HG02678 (cell line): ENCODE data around the gene INPP5A.
"Not testable (repeated sequence)": the region's sequence is repeated elsewhere in the genome, so short reads cannot be mapped to it uniquely, and the experiment has no call there.

Experiments
- ATAC-seq: cut with Tn5 transposase; IDR thresholded peaks from one replicate; pipeline ENCODE4 v1.9.1; 2021; ENCODE audit warnings: mild to moderate bottlenecking, moderate library complexity; ENCODE audit not compliant: unreplicated experiment

Gene INPP5A

DNA sequence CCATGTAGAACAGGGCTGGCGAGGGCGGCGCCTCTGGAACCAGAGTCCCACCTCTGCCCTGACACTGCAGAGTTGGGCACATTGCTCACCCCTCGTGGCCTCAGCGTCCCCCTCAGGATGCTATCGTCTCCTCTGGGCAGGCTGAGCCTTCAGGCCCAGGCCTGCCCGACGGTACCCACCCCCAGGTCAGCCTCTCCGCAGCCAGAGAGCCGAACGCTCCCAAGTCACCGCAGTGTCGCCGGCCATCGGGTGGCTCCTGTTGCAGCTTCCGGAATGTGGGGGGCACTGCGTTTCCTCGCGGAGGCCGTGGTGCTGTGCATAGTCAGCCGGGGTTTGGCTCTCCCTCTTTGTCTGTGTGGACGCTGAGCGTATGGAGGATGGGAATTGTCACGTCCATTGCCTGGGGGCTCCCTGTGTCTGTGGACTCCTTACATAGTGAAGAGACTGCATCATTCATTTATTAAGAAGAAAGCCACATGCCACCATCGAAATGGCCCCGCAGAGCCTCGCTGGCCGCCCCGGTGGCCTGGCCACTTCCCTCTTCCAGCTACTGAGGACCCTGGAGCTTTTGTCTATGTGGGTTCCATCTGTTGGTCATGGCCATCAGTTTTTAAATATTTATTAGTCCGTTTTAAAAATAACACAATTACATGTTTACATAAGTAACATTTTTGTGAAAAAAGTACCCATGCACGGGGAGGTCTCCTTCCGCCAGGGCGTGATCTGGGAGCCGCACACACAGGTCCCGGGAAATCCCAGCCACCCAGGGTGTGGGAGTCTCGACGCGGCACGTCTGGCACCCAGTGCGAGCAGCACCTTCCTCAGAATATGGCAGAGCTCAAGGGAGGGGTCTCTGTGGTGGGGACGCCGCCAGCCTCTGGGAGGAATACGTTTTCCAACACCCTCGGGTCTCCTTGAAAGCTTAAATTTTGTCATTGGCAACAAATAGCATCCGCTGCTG, 232.8 kb downstream of the INPP5A start:
- no peak for ATAC-seq

DNA sequence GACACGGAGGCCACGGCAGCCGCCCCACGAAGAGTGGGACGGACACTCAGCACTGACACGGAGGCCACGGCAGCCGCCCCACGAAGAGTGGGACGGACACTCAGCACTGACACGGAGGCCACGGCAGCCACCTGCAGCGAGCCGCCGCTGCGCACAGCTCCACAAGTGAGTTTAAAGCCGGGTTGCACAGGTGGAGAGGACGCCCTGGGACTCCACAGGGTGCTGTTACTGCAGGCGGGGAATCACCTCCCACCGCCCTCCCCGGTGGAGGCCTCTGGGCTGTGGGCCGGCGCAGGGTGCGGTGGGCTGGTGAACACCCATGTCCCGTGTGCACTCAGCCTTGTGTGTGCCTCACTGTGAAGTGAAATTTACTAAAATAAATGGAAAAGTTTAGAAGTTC, 235.2 kb downstream of the INPP5A start:
- not testable (repeated sequence) for ATAC-seq

DNA sequence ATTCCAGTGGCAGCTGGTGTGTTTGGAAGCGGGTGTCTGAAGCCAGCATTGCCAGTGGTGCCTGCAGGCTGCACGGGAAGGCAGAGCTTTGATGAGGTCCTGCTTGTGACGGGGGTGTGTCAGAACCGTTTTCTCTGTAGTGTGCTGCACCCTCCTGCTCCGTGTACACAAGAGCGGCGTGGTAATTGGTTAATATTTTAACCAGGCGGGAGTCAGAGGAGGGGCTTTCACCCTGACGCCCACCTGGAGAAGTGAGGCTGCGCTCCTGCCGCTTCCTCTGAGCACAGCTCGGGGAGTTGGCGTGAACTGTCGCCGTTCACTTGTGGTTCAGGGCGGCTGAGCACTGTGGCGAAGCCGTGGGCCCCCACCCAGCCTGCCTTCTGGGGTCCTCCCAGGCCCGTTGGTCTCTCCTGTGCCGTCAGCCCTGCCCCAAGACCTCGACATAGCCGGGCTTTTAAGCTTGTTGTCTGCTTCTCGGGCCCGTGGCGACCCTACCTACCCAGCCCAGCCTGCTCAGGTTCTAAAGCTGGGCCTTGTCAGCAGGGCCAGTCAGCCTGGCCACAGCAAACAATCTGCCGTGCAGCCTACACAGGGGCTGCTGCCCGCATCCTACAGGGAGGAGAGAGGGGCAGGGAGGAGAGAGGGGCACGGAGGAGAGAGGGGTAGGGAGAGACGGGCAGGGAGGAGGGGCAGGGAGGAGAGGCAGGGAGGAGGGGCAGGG, 236.8 kb downstream of the INPP5A start:
- ATAC-seq: no peak

DNA sequence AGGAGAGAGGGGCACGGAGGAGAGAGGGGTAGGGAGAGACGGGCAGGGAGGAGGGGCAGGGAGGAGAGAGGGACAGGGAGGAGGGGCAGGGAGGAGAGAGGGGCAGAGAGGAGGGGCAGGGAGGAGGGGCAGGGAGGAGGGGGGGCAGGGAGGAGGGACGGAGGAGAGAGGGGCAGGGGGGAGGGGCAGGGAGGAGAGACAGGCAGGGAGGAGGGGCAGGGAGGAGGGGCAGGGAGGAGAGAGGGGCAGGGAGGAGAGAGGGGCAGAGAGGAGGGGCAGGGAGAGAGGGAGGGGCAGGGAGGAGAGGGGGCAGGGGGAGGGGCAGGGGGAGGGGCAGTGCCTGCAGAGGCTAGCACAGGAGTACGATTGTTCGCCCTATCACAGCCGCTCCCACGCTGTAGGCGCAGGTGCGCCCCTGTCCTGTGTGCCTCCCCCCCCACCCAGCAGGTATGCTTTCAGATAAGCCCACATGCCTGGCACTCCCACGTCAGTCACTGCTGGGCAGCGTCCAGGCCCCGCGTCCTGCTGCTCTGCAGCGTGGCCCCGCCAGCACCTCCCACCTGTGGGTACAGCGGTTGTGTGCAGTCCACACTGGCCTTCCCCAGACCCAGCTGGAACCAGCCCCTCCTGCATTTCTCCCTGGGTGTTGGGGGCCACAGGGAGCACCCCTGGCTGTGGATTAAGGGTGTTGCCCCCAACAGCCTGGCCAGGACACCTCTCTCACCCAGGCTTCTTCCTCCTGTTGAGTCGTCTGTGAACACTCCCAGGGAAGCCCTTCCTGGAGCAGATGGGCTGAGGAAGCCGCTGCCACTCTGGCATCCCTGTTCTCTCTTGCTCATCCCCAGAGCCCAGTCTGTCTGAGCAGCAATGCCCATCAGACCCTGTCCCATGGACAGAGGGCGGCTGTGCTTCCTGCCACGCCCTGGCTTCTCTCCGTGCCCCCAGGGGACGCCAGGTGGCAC, 237.6 kb downstream of the INPP5A start:
- ATAC-seq: no peak

DNA sequence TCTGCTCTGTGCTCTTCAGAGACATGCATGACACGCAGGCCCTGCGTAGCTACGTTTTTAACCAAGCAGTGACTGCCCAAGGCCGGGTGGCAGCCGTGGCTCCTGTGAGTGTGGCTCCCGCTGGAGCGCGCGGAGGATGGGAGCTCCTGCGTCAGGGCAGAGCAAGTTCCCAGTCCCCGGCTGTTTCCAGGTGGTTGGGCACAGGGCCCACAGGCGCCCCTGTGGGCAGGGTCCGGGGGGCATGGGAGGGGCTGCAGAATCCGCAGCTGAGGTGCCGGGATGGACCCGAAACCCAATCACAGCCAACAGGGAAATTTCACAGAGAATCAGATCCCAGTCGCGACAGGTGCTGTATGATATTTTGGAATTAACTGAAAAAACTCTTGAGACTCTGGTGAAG, 238.6 kb downstream of the INPP5A start:
- no peak for ATAC-seq

DNA sequence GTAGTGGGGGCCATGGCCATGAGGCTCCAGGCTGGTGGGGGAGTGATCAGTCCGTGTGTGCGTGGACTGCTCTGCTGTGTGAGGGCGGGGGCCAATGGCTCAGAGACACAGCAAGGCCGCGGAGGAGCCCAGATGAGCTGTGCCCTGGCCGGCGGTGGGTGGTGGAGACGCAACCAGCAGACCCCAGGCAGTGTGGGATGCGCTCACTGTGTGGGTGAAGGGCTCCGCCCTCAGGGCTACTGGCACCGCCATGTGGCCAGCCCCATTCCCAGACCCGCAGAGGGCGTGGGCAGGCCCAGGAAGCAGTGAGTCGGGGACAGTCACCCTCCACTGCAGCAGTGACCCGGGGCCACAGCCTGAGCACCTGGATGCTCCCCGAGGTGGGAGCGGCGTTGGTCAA, 239.2 kb downstream of the INPP5A start:
- ATAC-seq: no peak

DNA sequence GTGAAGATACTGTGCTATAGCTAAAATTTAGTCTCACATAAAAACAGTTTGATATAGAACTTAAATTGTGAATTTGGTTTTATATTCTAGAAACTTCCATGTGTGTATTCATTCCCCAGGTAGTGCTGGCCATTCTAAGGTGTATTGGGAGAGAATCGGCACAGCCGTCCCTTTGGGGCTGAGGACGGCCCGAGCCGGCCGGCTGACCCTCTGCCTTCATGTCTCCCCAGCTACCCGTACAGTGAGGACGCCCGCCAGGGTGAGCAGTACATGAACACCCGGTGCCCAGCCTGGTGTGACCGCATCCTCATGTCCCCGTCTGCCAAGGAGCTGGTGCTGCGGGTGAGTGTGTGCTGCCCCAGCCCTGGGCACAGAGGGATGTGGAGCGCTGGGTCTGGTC, 239.9 kb downstream of the INPP5A start:
- no peak for ATAC-seq

DNA sequence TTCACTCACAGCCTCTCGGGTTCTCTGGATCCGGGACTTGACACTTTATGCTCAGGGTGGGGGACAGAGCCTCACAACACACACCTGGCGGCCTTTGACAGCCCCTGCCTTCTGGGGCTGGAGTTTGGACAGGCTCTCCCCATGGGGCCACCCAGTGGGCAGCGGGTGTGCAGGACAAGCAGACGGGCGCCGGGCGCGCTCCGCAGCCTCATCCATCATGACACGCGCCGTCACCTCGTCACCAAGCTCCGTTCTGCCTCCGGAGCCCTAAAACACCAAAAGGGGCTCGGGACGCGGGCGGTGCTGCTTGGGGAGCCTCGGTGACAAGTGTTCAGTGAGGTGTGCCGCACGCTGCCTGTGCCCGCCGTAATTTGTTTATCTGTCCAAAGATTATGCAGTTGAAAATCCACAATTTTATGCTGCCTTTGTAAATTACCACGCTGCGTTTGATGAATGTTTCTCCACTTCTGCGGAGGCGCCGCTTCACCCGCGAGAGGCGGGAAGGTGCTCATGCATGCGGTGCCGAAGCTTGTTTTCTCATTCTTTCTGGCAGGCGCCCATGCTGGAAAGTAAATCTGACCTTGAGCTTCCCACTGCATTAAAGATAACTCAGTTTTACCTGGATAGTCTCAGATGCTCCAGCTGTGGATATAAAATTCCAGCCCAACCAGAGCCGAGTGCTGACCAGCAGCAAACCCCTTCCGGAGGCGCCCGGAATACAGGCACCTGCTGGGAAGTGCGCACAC, 242.1 kb downstream of the INPP5A start:
- ATAC-seq: no peak

DNA sequence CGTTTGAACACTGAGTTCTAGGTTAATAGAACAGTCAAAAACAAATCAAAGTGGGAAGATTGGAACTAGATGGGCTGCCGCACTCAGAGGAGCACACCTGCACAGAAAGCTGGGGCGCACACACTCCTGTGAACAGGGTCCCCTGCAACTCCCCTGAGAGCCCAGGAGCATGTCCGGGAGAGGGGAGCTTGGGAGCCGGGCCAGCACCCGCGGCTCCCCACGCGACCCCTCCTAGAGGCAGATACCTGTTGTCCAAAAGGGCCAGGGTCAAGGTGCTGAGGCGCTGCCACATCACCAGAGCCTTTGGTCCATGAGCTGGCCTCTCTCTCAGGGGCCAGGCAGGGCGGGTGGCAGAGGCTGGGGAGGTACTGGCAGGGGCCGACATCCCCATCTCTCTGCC, 242.8 kb downstream of the INPP5A start:
- ATAC-seq: no peak

DNA sequence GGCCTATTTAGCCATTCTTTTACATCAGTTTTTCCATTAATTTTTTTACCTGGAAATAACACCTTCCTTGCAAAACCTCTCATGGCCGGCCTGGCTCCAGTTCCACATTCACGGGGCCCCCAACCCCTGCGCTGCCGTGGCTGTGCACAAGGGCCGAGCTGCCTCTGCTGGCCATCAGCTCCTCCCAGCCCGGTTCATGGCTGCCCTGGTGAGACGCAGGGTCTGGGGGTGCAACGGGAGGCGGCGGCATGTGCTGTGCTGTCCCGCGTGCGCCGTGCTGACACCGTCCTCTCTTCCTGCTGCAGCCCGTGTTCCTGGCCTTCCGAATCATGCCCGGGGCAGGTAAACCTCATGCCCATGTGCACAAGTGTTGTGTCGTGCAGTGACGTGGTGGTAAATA, 244.0 kb downstream of the INPP5A start:
- no peak for ATAC-seq

DNA sequence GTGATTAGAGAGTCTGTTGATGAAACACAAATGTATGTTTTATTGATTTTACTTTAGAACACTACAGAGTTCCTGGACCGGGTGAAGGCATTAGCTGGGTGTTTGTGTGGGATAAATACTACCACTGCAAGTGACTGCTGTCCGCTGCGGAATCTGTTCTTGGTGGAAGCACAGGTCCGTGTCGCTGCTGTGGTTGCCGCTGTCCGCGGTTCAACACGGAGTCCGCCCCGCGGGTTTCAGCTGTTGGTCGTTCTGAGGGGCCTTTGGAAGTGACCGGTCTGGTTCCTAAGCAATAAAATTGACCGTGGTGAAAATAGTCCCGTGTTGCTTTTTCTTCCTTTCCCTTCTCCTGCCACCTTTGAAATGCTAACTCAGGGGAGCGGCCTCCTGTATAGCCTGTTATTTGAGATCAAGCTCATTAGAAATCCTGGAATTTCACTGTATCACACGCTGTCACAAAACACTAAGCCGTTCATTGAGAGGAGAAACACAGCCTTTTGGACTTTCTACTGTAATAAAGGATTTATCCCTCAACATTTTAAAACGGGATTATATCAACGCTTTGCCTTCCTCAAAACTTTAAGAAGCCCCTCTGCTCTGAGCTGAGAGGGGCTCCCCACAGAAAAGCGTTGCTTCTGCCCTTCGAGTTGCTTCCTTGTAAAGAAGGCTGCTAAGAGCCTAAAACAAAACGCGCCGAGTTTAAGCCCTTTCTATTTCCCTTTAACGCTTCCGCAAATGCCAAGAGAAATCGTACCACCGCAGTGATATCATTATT, 245.8 kb downstream of the INPP5A start:
- ATAC-seq: no peak

DNA sequence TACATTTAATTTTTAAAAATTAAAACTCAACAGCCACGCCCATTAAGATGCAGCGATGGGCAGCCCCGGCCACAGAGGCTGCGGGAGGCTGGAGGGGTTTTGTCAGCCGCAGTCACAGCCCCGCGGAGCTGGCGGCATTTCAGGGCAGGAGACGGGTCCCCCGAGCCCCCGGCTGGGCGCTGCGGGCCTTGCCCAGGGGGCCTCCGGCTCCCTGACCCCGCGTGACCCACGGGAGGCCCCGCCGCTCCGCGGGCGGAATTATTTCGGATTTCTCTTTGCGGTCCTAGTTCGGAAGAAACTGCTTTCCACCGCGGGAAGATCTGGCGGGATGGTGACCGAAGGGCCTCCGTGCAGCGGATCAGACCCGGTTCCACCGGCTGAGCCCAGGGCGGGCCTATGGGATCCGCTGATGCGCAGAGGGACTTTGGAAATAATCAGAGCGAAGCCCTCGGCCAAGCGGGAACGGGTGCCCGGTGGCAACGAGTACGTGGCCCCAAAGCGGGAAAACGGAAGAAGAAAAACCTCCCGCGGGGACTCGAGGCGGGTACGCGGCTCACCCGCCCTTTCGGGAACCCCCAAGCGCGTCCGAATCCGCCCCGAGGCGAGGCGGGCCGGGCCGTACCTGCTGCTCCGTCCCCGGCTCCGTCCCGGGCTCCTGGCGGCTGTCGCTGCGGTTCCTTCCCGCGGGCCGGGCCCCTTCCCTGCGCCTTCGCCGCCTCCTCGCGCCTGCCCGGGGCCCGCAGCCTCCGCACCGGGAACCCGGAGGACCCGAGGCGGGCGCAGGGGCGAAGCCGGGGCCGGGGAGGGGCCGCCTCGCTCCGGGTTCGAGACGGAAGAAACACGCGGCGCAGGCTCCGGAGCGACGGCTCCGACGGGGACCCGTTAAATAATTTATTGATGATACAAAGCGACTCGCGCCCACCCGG, 246.6 kb downstream of the INPP5A start:
- ATAC-seq: no peak

DNA sequence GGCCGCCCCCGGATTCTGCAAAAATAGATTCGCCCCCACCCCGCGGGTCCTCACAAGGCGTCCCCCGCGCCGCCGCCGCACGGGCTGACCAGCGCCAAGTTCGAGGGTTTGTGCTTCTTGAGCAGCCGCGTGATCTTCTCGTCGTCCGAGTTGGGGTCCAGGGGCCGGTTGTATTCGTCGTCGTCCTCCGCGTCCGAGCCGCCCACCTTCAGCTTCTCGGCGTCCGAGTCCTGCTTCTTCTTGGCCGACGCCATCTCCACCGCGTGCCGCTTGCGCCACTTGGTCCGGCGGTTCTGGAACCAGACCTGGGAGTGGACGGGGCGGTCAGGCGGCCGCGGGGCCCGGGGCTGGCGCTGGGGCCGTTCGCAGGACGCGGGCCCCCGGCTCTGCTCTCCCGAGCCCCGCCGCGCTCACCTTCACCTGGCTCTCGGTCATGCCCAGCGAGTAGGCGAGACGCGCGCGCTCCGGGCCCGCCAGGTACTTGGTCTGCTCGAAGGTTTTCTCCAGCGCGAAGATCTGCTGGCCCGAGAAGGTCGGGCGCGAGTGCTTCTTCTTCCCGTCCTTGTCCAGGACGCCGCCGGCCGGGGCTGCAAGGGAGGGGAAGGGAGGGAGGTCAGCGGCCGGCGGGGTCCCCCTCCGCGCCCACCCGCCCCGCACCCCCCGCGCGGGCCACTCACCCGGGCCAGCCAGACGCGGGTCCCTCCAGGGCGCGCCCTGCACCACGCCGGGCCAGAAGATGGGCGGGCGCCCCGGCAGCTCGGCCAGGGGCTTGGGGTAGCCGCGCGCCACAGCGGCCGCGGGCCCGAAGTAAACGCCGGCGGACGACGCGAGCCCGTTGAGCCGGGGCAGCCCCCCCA, 247.5 kb downstream of the INPP5A start:
- ATAC-seq: no peak

DNA sequence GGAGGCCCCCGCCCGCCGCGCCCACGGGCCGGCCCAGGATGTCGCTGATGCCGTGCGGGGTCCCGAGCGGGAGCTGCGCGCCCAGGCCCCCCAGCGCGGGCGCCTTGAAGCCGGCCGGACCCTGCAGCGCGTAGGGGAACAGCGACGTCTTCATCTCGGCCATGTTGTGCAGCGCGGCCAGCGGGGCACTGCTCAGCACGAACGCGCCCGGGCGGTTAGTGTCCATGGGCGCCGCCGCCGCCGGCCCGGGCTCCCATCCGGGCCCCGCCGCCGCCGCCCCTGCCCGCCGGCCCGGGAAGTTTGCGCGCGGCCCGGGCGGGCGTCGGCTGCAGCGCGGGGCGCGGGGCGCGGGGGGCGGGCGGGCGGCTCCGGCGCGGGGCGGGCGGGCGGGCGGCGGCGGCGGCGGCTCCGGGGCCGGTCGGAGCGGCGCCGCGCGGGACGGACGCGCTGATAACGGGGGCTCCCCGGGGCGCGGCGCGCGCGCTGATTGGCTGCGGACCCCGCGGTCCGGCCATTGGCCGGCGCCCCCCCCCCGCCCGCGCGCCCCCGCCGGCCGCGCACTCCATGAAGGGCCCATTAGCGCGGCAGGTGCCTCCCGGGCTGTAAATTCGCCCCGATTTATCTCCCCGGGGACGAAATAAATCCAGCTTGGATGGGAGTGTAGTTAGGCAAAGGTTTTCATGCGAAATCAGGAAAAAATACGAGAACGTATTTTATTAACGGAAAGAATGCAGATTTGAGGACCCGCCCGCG, 248.3 kb downstream of the INPP5A start, which contains the start of gene NKX6-2:
NKX6-2 (minus strand) TSS at position 425 of the 753 bp plus-strand sequence; CDS start at position 226, 199 bp downstream.
- no peak for ATAC-seq

DNA sequence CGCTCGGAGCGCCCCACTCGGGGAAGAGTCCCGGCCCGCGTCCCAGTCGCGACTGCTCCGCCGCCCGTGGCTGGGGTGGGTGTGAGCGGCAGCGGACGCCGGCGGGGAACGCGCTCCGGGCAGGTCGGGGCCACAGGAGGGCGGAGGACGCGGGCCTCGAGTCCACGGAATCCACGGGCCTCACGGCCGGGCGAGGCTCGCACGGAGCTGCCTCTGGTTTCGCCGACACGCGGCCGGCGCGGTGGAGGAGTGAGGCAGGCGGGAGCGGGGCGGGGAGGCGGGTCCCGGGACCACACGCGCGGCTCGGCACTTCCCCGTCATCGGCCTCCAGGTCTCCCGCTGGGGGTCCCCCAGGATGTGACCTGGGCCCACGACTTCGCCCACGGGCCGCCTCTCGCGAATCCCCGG, 248.9 kb downstream of the INPP5A start:
- ATAC-seq: no peak

DNA sequence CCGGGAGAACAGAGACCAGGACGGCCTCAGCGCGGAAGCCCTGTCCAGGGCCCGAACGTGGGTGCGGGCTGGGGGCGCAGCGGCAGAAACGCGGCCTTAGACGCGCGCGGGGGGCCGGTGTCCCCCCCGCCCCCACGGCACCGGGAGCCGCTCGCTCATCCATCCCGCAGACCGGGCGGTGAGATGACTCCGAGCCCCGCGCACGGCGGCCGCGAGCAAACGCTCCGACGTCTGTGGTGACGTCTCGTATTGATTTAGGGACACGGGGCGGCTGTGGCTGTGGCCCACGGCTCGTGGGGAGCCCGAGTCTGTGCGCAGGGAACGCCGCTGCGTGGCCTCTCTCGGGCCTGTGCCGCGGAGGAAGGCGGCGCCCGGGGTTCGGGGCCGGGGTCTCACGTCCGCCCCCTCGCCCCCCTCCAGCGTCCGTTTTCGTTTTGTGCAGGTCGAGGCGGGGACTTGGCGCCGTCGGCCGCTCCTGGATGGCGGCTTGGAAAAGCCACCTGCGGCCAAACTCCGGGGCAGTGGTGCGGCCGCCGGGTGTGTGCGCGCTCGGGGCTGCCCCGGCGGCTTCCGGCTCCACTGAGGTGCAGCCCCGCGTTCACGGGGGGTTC, 249.4 kb downstream of the INPP5A start:
- ATAC-seq: no peak
